OCI-LY3 (cell line): ENCODE measurements around the gene SPECC1L.

ENCODE experiments used
- CTCF ChIP-seq: fragments of 200-600, 300-600 bp; sonication (generic); IDR thresholded peaks from 2 replicates; pipeline ENCODE4 v1.5.1; 2014; ENCODE audit warnings: antibody characterized with exemption, low read length, low read depth
- EZH2phosphoT487 ChIP-seq: fragments of 200-600 bp; shearing (Covaris generic); IDR thresholded peaks from 2 replicates; pipeline ENCODE4 v1.6.1; 2018; ENCODE audit warnings: antibody characterized with exemption, mixed run types, low read depth

GRCh38 chr22:24407884-24408283, 137.3 kb downstream of the SPECC1L start:
- TF ChIP-seq CTCF, result no peak
- TF ChIP-seq EZH2phosphoT487, result no peak
